Panc1 (cell line): ENCODE results near the gene SOCS1. TPM values are rescaled to one million over a fixed set of nuclear protein-coding genes. Genes with fewer than 3 reads are reported as not detected.
A peak's percentile ranks its signal among the peaks of the same experiment; 100 is the strongest.
"Not testable (repeated sequence)": the region's sequence is repeated elsewhere in the genome, so short reads cannot be mapped to it uniquely, and the experiment has no call there.

Source experiments
- ATAC-seq: fragments of 200-7000 bp; cut with Tn5 transposase; 2 replicates; pipeline ENCODE4 v1.9.1; 2020; ENCODE audit warnings: mild to moderate bottlenecking, moderate library complexity
- BruUV-seq: library from RNA; stranded (reverse); fragments of 400-500 nt; replicated peaks from 2 replicates; lab custom pipeline; 2021; lab: Mats Ljungman, UMichigan
- CTCF ChIA-PET: fragments of 300-600 bp; sonication (Branson Sonifier 250); formaldehyde crosslinking; loops from one replicate; lab custom pipeline; 2022; ENCODE audit warnings: antibody characterized with exemption; lab: Charles Lee
- POLR2A ChIA-PET: fragments of 300-600 bp; sonication (Branson Sonifier 250); formaldehyde crosslinking; loops from one replicate; lab custom pipeline; 2022; ENCODE audit warnings: antibody characterized with exemption; lab: Charles Lee
- DNase-seq: peaks from one replicate; pipeline ENCODE4 v3.0.0-alpha.2; 2010; ENCODE audit warnings: low read depth, low spot score
- H3K27ac ChIP-seq: 2 replicates; pipeline ENCODE4 v1.5.1; 2011; ENCODE audit warnings: mild to moderate bottlenecking, low read length, inconsistent platforms
- H3K27me3 ChIP-seq: fragments of 200-500 bp; sonication (Bioruptor generic); 2 replicates; pipeline ENCODE4 v1.6.0; 2014; ENCODE audit warnings: low read length, inconsistent platforms; ENCODE audit not compliant: control insufficient read depth, insufficient read depth
- H3K36me3 ChIP-seq: fragments of 200-500 bp; sonication (Bioruptor generic); 2 replicates; pipeline ENCODE4 v1.5.1; 2014; ENCODE audit warnings: inconsistent platforms, mild to moderate bottlenecking, low read length, moderate library complexity; ENCODE audit not compliant: control insufficient read depth, insufficient read depth
- H3K4me1 ChIP-seq: 2 replicates; pipeline ENCODE4 v1.5.1; 2011; ENCODE audit warnings: inconsistent platforms, mild to moderate bottlenecking, low read length, moderate library complexity; ENCODE audit not compliant: control insufficient read depth, insufficient read depth
- H3K4me3 ChIP-seq, 2 experiments: 2 replicates each; pipeline ENCODE4 v1.5.1; 2011 to 2012; ENCODE audit warnings: low read depth in 2 of 2, low read length in 2 of 2, mild to moderate bottlenecking in 2 of 2, inconsistent platforms in 1 of 2, moderate library complexity in 1 of 2
- H3K9me3 ChIP-seq: fragments of 200-500 bp; sonication (Bioruptor generic); 2 replicates; pipeline ENCODE4 v1.5.1; 2014; ENCODE audit warnings: low read depth, mild to moderate bottlenecking, inconsistent platforms, low read length, moderate library complexity; ENCODE audit not compliant: control insufficient read depth, insufficient read depth
- CTCF ChIP-seq: fragments of 450-650 bp; IDR thresholded peaks from 2 replicates; pipeline ENCODE4 v1.5.1; 2017; ENCODE audit warnings: mild to moderate bottlenecking
- POLR2AphosphoS5 ChIP-seq: IDR thresholded peaks from 2 replicates; pipeline ENCODE4 v1.6.1; 2012; ENCODE audit warnings: mild to moderate bottlenecking, low read depth, low read length, moderate library complexity
- REST ChIP-seq, 2 experiments: IDR thresholded peaks; 2 replicates each; pipeline ENCODE4 v1.6.1; 2011 to 2012; ENCODE audit warnings: low read depth in 2 of 2, control low read depth in 1 of 2, low read length in 1 of 2, mild to moderate bottlenecking in 1 of 2, moderate library complexity in 1 of 2; ENCODE audit not compliant: insufficient read depth in 1 of 2
- SIN3A ChIP-seq: IDR thresholded peaks from 2 replicates; pipeline ENCODE4 v1.6.1; 2012; ENCODE audit warnings: low read depth, mild to moderate bottlenecking, low read length, moderate library complexity, borderline replicate concordance; ENCODE audit not compliant: insufficient read depth
- TCF7L2 ChIP-seq: IDR thresholded peaks from 2 replicates; pipeline ENCODE4 v1.6.1; 2011; ENCODE audit warnings: mild to moderate bottlenecking, low read depth, low read length, inconsistent platforms
- in situ Hi-C: cut with HindIII; loops from 2 replicates; pipeline ENCODE4 v1.10.0; 2016; ENCODE audit warnings: low sequenced_read_pairs, low pct_unique_long_range_greater_than_20kb
- intact Hi-C: fragments of 100-400 bp; cut with micrococcal nuclease; formaldehyde crosslinking; loops from one replicate; pipeline ENCODE4 v1.10.0; 2022; ENCODE audit not compliant: unreplicated experiment
- total RNA-seq: library from RNA; stranded (reverse); gene quantifications from one replicate; pipeline ENCODE4 v1.2.1, GENCODE V29; 2021; ENCODE audit not compliant: unreplicated experiment

SOCS1 gene
- total RNA-seq, 1 experiment from 2014 or later, result 4.8 TPM

GRCh38 chr16:11224096-11224893 lies 31.7 kb downstream of the SOCS1 start:
- Histone ChIP-seq H3K4me3 (no peak overlapping the region), H3K36me3 (no peaks in the 10 kb centered on the region), H3K4me1 (no peaks in the 10 kb centered on the region), H3K27ac (no peak overlapping the region), H3K9me3 (no peaks in the 10 kb centered on the region), H3K27me3 (no peaks in the 10 kb centered on the region)
- in situ Hi-C loops (no loop called here), intact Hi-C loops (no loop called here)
- BruUV-seq, result no TSS peak
- no peak for DNase-seq
- peak; percentile 82 for ATAC-seq
- ChIA-PET POLR2A (interaction anchor here (0.6 to 0.7 kb wide), 2 partner anchors 30 to 244 kb away, joined by 3 to 4 read pairs; no protein-coding TSS in a partner anchor), CTCF (interaction anchor here (0.7 kb wide), 1 partner anchor 235 kb away, joined by 3 read pairs; no protein-coding TSS in a partner anchor)
- no peak for TF ChIP-seq POLR2AphosphoS5
- no peak for TF ChIP-seq REST (IDR thresholded peaks at IDR 0.05; ENCODE audit: insufficient read depth in 1 of 2, low read depth in 2 of 2, low read length in 1 of 2)
- TF ChIP-seq SIN3A, result no peak
- TF ChIP-seq CTCF, result no peak
- TF ChIP-seq TCF7L2, result no peak

GRCh38 chr16:11220507-11220906 lies 35.5 kb downstream of the SOCS1 start:
- BruUV-seq, H3K27me3 ChIP-seq, in situ Hi-C loops, intact Hi-C loops, DNase-seq, H3K4me1 ChIP-seq, ATAC-seq, H3K36me3 ChIP-seq, H3K9me3 ChIP-seq, POLR2A ChIA-PET, H3K4me3 ChIP-seq, H3K27ac ChIP-seq: not testable (repeated sequence)
- CTCF ChIA-PET, result interaction anchor here (0.5 kb wide), 1 partner anchor 316 kb away, joined by 4 read pairs; no protein-coding TSS in a partner anchor

GRCh38 chr16:11219178-11219577 lies 36.8 kb downstream of the SOCS1 start:
- no peak overlapping the region for H3K4me3 ChIP-seq
- H3K4me1 ChIP-seq, result no peaks in the 10 kb centered on the region
- no peak for TF ChIP-seq CTCF
- TF ChIP-seq SIN3A, result no peak
- TF ChIP-seq REST (IDR thresholded peaks at IDR 0.05; ENCODE audit: insufficient read depth in 1 of 2, low read depth in 2 of 2, low read length in 1 of 2), result no peak
- TF ChIP-seq POLR2AphosphoS5, result no peak
- no peak for TF ChIP-seq TCF7L2
- no peak for ATAC-seq
- in situ Hi-C loops, result no loop called here
- H3K9me3 ChIP-seq, result peaks cover 5% of the 10 kb centered on the region; the same call in 1 of the 2 replicates
- no peaks in the 10 kb centered on the region for H3K27me3 ChIP-seq
- ChIA-PET CTCF (no interaction called here), POLR2A (no interaction called here)
- BruUV-seq, result no TSS peak
- intact Hi-C loops, result no loop called here
- no peaks in the 10 kb centered on the region for H3K36me3 ChIP-seq
- DNase-seq, result no peak
- no peak overlapping the region for H3K27ac ChIP-seq
